Astrocyte (in vitro differentiated cells and primary cell): ENCODE measurements around the gene TMEM123. TPM values are rescaled to one million over a fixed set of nuclear protein-coding genes. Genes with fewer than 3 reads are reported as not detected.

Experiments used
- DNase-seq: peaks from one replicate; pipeline ENCODE4 v3.0.0-alpha.2; 2010; ENCODE audit warnings: low read depth
- FAIRE-seq: peaks from 2 replicates; lab custom pipeline; 2011; peaks lifted over from hg19 to GRCh38; lab: Jason Lieb, UNC
- H2AFZ ChIP-seq: 2 replicates; pipeline ENCODE4 v1.6.0; 2012; ENCODE audit warnings: low read depth, low read length, inconsistent platforms
- H3K27ac ChIP-seq: 2 replicates; pipeline ENCODE4 v1.5.1; 2011; ENCODE audit warnings: low read depth, low read length, inconsistent platforms
- H3K27me3 ChIP-seq: 2 replicates; pipeline ENCODE4 v1.6.0; 2011; ENCODE audit warnings: low read length, inconsistent platforms; ENCODE audit not compliant: insufficient read depth
- H3K36me3 ChIP-seq: 2 replicates; pipeline ENCODE4 v1.5.1; 2011; ENCODE audit warnings: low read length, inconsistent platforms; ENCODE audit not compliant: insufficient read depth
- H3K4me1 ChIP-seq: 2 replicates; pipeline ENCODE4 v1.5.1; 2011; ENCODE audit warnings: low read length, inconsistent platforms; ENCODE audit not compliant: insufficient read depth
- H3K4me2 ChIP-seq: 2 replicates; pipeline ENCODE4 v1.6.0; 2012; ENCODE audit warnings: low read length, inconsistent platforms
- H3K4me3 ChIP-seq: 2 replicates; pipeline ENCODE4 v1.5.1; 2011; ENCODE audit warnings: low read depth, mild to moderate bottlenecking, low read length, inconsistent platforms; ENCODE audit not compliant: insufficient read depth
- H3K79me2 ChIP-seq: 2 replicates; pipeline ENCODE4 v1.6.0; 2012; ENCODE audit warnings: mild to moderate bottlenecking, low read length, inconsistent platforms; ENCODE audit not compliant: insufficient read depth
- H3K9ac ChIP-seq: 2 replicates; pipeline ENCODE4 v1.6.0; 2012; ENCODE audit warnings: mild to moderate bottlenecking, low read length, inconsistent platforms
- H3K9me3 ChIP-seq: 2 replicates; pipeline ENCODE4 v1.5.1; 2012; ENCODE audit warnings: low read depth, mild to moderate bottlenecking, low read length, inconsistent platforms; ENCODE audit not compliant: insufficient read depth
- H4K20me1 ChIP-seq: 2 replicates; pipeline ENCODE4 v1.6.0; 2012; ENCODE audit warnings: low read length, inconsistent platforms; ENCODE audit not compliant: insufficient read depth
- H3K27ac Mint-ChIP-seq: one replicate; pipeline ENCODE4 v1.8.0; 2021; ENCODE audit warnings: mild to moderate bottlenecking, mixed read lengths; ENCODE audit not compliant: unreplicated experiment
- H3K27me3 Mint-ChIP-seq: one replicate; pipeline ENCODE4 v1.8.0; 2021; ENCODE audit warnings: low read depth, mixed read lengths; ENCODE audit not compliant: unreplicated experiment
- H3K36me3 Mint-ChIP-seq: one replicate; pipeline ENCODE4 v1.8.0; 2021; ENCODE audit warnings: low read depth, mixed read lengths; ENCODE audit not compliant: unreplicated experiment
- H3K4me1 Mint-ChIP-seq: one replicate; pipeline ENCODE4 v1.8.0; 2021; ENCODE audit warnings: low read depth, mixed read lengths; ENCODE audit not compliant: unreplicated experiment
- H3K4me3 Mint-ChIP-seq: one replicate; pipeline ENCODE4 v1.8.0; 2021; ENCODE audit warnings: mild to moderate bottlenecking, moderate library complexity, mixed read lengths; ENCODE audit not compliant: unreplicated experiment
- H3K9me3 Mint-ChIP-seq: one replicate; pipeline ENCODE4 v1.8.0; 2021; ENCODE audit warnings: mild to moderate bottlenecking, mixed read lengths; ENCODE audit not compliant: unreplicated experiment
- EZH2 ChIP-seq: IDR thresholded peaks from 2 replicates; pipeline ENCODE4 v1.6.1; 2012; ENCODE audit warnings: mild to moderate bottlenecking, low read length, inconsistent platforms; ENCODE audit not compliant: insufficient read depth
- total RNA-seq: library from RNA; stranded (reverse); gene quantifications from 2 replicates; pipeline ENCODE4 v1.2.1, GENCODE V29; 2021
- TF ChIP-seq, protein P1 (sequence below): IDR thresholded peaks from 2 replicates; pipeline ENCODE4 v1.5.1; 2011; ENCODE audit warnings: low read depth, mild to moderate bottlenecking, inconsistent platforms, low read length, moderate library complexity; ENCODE audit not compliant: insufficient read depth

The TMEM123 gene
- total RNA-seq, 1 donor from 2014 or later = 234 TPM

DNA sequence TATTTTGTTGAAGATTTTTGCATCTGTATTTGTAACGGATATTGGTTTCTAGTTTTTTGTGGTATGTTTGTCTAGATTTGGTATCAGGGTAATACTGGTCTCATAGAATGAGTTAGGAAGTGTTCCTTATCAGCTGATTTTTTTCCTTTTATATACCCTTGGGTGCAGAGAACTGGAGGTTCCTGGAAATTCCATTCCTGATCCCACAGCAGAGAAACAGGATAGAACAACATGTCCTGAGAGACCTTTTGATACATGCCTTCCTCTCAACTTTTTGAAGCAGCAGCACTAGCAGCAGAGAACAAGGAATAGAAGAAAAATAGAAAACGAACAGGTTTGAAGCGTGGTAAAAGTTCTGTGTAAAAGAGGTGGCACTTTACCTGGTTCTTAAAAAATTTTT lies 68.7 kb downstream of the TMEM123 start:
- peaks cover 2% of the 10 kb centered on the region for H3K9me3 Mint-ChIP-seq
- H3K4me1 ChIP-seq = no peaks in the 10 kb centered on the region
- H3K9ac ChIP-seq = no peak overlapping the region
- no peaks in the 10 kb centered on the region for H3K27me3 Mint-ChIP-seq
- peaks cover 45% of the 10 kb centered on the region for H3K36me3 ChIP-seq
- H3K79me2 ChIP-seq = no peaks in the 10 kb centered on the region
- H3K27me3 ChIP-seq = no peaks in the 10 kb centered on the region
- no peak for FAIRE-seq
- H3K4me1 Mint-ChIP-seq = peaks cover 22% of the 10 kb centered on the region
- no peak overlapping the region for H2AFZ ChIP-seq
- H3K4me3 ChIP-seq = no peak overlapping the region
- DNase-seq = no peak
- H3K27ac Mint-ChIP-seq = no peak overlapping the region
- TF ChIP-seq EZH2 = no peak
- TF ChIP-seq, protein P1, sequence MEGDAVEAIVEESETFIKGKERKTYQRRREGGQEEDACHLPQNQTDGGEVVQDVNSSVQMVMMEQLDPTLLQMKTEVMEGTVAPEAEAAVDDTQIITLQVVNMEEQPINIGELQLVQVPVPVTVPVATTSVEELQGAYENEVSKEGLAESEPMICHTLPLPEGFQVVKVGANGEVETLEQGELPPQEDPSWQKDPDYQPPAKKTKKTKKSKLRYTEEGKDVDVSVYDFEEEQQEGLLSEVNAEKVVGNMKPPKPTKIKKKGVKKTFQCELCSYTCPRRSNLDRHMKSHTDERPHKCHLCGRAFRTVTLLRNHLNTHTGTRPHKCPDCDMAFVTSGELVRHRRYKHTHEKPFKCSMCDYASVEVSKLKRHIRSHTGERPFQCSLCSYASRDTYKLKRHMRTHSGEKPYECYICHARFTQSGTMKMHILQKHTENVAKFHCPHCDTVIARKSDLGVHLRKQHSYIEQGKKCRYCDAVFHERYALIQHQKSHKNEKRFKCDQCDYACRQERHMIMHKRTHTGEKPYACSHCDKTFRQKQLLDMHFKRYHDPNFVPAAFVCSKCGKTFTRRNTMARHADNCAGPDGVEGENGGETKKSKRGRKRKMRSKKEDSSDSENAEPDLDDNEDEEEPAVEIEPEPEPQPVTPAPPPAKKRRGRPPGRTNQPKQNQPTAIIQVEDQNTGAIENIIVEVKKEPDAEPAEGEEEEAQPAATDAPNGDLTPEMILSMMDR = no peak
- H3K27ac ChIP-seq = no peak overlapping the region
- H4K20me1 ChIP-seq = peaks cover 10% of the 10 kb centered on the region
- no peak overlapping the region for H3K4me2 ChIP-seq
- no peak overlapping the region for H3K4me3 Mint-ChIP-seq
- peaks cover 25% of the 10 kb centered on the region for H3K36me3 Mint-ChIP-seq
- H3K9me3 ChIP-seq = no peaks in the 10 kb centered on the region

DNA sequence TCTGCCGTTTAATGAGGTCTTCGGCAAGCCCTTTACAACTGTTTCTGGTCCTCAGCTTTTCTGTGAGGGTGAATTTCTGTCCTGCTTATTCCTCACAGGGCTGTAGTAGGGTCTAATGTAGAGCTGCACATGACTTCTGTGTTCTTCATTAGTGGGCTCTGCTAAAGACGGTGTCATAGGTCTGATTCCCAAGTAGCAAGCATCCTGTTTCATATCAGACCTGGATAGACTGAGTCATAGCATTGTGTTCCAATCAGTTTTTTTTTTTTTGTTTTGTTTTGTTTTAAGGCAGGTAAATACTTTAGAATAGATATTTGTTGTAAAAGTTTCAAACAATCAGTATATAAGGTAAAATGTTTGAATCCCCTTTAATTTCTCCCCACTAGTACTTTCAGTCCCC lies 70.2 kb downstream of the TMEM123 start:
- no peaks in the 10 kb centered on the region for H3K9me3 ChIP-seq
- H3K4me2 ChIP-seq = no peak overlapping the region
- H3K4me3 Mint-ChIP-seq = no peak overlapping the region
- H3K36me3 ChIP-seq = peaks cover 47% of the 10 kb centered on the region
- peaks cover 24% of the 10 kb centered on the region for H3K36me3 Mint-ChIP-seq
- H3K27ac Mint-ChIP-seq = no peak overlapping the region
- H4K20me1 ChIP-seq = peaks cover 17% of the 10 kb centered on the region
- H3K9ac ChIP-seq = no peak overlapping the region
- DNase-seq = no peak
- H3K27me3 ChIP-seq = no peaks in the 10 kb centered on the region
- no peak for FAIRE-seq
- peaks cover 6% of the 10 kb centered on the region for H3K79me2 ChIP-seq
- TF ChIP-seq EZH2 = no peak
- TF ChIP-seq, protein P1 = no peak
- H3K27ac ChIP-seq = no peak overlapping the region
- peaks cover 31% of the 10 kb centered on the region for H3K4me1 Mint-ChIP-seq
- H3K4me3 ChIP-seq = no peak overlapping the region
- no peaks in the 10 kb centered on the region for H3K4me1 ChIP-seq
- H2AFZ ChIP-seq = no peak overlapping the region
- no peaks in the 10 kb centered on the region for H3K9me3 Mint-ChIP-seq
- H3K27me3 Mint-ChIP-seq = no peaks in the 10 kb centered on the region

DNA sequence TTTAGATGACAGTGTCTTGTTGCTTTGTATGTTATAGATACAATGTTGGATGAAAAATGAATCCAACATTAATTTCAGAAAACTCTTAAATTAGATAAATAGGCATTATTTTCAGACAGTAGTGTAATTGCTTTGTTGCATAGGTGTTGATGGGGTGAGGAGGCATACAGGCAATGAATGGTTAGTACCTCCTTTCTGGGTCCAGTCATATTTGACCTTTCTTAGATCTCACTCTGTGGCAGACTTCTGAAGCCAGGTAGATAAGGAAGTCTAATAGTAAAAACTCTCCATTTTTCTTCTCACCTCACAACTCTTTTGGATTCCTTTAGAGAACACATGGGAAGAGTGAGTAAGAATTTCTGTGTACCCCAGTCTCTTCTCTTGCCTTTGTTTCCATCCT lies 73.7 kb downstream of the TMEM123 start:
- Mint-ChIP-seq H3K27me3 (no peaks in the 10 kb centered on the region), H3K4me1 (peaks cover 19% of the 10 kb centered on the region), H3K36me3 (peaks cover 15% of the 10 kb centered on the region), H3K9me3 (no peaks in the 10 kb centered on the region), H3K4me3 (no peak overlapping the region), H3K27ac (no peak overlapping the region)
- H2AFZ ChIP-seq = no peak overlapping the region
- H3K9me3 ChIP-seq = no peaks in the 10 kb centered on the region
- peaks cover 36% of the 10 kb centered on the region for H4K20me1 ChIP-seq
- H3K4me3 ChIP-seq = no peak overlapping the region
- H3K9ac ChIP-seq = no peak overlapping the region
- H3K79me2 ChIP-seq = peaks cover 32% of the 10 kb centered on the region
- H3K4me2 ChIP-seq = no peak overlapping the region
- no peaks in the 10 kb centered on the region for H3K27me3 ChIP-seq
- FAIRE-seq (peak; percentile 29), DNase-seq (no peak)
- TF ChIP-seq, protein P1 = no peak
- no peak for TF ChIP-seq EZH2
- no peak overlapping the region for H3K27ac ChIP-seq
- peaks cover 39% of the 10 kb centered on the region for H3K36me3 ChIP-seq
- no peaks in the 10 kb centered on the region for H3K4me1 ChIP-seq
